DOHH2 (cell line): ENCODE measurements around the gene MAGEC1.

Experiments used
- CTCF ChIP-seq: fragments of 200-600 bp; sonication (generic); IDR thresholded peaks from one replicate; pipeline ENCODE4 v1.5.1; 2014; ENCODE audit warnings: antibody characterized with exemption, mild to moderate bottlenecking, low read depth, low read length; ENCODE audit not compliant: poor library complexity, severe bottlenecking
- EZH2phosphoT487 ChIP-seq: fragments of 200-600 bp; sonication (generic); IDR thresholded peaks from 2 replicates; pipeline ENCODE4 v1.6.1; 2017; ENCODE audit warnings: borderline replicate concordance, mild to moderate bottlenecking, antibody characterized with exemption, low read length, moderate library complexity, mixed read lengths

- TF ChIP-seq CTCF (no peak), EZH2phosphoT487 (no peak)
Measured at GRCh38 chrX:141941234-141941633, 37.5 kb downstream of the MAGEC1 start.
